HS-5 (cell line): ENCODE data around the gene CTR9.

Experiments
- DNase-seq: peaks from one replicate; pipeline ENCODE4 v3.0.0-alpha.2; 2012; ENCODE audit warnings: low read depth

The CTR9 gene

DNA sequence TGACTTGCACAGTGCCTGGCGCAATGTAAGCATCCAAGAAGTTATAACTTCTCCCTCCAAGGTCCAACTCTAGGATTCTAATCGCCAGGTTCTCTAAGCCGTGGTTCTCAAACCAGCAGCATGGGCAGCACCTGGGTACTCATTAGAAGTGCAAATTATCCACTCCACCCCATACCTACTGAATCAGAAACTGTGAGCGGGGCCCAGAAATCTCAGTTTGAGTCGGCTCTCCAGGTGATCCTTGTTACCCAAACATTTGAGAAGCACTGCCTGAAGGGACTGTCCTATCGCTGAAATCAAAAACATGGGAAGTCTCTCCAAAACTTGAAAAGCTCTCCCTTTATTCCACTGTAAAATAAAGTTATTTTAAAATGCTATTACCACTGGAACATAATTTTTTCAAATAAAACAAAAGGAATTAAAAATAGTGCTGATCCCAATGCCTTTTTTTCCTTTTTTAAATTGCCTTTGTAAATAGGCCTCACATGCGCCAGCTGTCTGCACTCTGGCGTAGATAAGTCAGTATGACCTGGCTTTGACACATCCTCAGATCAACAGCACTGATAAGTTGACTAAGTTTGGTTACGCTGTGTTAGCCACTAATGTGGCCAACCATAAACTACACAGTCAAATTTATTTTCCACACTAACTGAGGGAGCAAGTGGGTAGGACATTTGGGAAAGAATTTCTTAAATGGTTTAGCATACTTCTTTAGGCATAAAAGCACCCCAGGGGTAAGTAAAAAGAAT lies 8.4 kb upstream of the CTR9 start:
- DNase-seq, result peak; percentile 47

DNA sequence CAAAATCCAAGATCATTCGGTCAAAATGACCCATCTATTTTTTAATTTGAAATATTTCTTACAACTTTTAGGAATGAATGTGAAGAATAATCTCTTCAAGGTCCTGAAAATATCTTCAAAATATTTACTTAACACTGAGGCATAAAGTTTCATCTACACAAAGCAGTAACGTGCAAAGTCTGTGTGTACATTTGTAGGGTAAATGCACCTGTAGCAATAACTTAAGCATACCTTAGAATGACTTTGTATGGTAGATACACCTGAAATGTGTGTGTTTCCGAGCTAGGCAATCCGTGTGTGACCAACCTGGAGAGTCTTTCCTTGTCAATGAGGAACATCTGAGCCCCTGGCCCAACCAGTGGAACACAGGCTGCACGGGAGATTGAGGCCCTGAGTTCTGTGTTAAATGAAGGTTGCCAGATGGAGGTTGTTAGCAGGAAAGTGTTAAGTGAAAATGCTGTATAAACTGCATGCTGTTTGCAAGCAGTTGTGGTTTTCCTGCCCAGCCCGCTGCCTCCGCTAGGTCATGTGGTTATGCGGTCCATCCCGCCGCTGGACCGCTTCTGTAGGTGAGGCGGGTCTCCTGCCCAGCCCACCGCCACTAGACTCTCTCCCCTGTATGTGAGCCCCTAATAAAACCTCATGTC lies 7.6 kb upstream of the CTR9 start:
- no peak for DNase-seq

DNA sequence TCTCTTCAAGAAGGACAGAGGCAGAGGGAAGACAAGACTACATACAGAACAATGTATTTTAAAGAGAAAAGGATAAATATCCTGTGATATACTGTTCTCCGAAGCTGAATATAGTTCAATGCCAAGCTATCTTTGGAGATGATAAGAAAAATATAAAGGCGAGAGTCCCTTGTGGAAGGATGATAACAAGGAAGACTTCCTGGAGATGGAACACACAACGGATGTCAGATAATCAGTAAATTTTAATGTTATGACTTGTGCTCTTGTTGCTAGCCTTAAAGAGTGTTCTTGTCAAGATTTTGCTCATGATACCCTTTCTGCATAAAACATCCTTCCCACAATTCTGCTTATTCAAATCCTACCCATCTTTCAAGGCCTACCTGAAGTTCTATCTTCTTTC lies 6.8 kb upstream of the CTR9 start:
- DNase-seq, result no peak

DNA sequence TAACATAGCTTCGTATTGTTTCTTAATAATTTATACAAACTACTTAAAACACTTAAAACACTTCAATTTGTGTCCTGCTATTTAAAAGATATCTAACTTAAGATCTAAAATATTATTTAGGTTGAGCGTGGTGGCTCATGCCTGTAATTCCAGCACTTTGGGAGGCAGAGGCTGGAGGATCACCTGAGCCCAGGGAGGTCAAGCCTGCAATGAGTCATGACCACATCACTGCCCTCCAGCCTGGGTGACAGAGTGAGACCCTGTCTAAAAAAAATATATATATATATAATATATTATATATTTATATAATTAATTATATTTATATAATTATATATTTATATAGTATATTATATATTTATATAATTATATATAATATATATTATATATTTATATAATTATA lies 4.2 kb upstream of the CTR9 start:
- no peak for DNase-seq

DNA sequence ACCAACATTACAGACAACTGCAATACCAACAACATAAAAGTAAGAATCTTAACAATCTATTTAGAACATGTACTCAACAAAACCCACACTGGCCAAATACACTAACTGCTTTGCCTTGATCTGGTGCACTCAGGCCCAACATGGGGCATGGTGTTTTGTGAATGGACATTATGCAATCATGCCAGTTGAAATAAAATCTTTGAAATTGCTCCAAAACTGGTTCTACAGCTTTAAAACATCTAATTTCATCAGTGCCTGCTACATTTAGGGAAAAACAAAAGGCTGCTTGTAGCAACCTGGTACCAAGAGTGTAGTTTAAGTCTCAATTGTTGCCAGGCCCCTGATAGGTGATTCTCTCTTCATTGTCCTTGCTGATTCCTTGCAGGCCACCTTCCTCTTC lies 3.3 kb upstream of the CTR9 start:
- DNase-seq, result no peak

DNA sequence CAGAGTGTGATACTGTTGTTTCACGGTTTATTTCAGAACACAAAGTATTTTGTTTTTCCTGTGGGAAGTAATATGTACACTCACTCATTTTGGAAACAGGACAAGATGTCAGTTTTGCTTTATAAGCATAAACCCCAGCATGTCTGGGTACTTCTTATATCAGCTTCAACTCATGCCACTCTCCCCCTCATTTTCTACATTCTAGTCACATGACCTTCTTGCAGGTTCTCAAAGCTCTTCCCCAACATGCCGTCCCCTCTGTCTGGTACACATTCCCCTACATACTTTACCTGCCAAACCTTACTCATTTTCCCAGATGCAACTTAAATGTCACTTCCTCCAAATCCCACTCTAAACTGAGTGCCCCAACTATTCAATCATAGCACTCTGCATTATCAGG lies 1.6 kb upstream of the CTR9 start:
- DNase-seq, result no peak

DNA sequence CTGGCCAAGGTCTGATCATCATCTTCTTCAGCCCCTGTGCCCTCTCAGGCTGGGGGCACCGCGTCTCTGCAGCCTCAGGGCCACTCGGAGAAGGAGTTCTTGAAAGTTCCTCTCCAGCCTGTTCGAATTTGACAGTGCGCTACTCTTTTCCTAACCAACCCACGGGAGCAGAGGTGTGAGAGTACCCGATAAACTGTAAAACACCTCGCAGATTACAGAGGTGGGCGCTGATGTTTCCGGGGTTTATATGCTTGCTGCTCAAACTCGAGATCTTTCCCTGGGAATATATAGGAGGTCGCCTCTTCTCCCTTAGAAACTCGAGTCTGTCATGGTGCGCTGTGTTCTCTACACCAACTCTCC lies 515 bp downstream of the CTR9 start:
- no peak for DNase-seq

DNA sequence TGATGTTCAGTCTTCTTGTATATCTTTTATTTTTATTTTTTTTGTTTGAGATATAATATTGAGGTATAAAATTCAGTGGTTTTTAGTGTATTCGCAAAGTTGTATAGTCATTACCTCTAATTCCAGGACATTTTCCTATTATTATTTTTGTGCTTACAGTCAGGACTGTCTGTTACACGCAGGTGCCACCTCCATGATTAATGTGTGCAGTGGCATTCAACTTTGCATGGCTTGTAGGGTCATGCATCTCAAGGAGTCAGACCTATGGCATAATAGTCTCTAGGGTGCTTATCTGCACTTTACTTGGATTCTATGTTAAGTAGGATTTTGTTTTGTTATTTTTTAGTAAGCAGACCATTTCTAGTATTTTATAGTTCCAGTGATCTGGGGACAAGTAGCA lies 1.0 kb downstream of the CTR9 start:
- DNase-seq, result no peak

DNA sequence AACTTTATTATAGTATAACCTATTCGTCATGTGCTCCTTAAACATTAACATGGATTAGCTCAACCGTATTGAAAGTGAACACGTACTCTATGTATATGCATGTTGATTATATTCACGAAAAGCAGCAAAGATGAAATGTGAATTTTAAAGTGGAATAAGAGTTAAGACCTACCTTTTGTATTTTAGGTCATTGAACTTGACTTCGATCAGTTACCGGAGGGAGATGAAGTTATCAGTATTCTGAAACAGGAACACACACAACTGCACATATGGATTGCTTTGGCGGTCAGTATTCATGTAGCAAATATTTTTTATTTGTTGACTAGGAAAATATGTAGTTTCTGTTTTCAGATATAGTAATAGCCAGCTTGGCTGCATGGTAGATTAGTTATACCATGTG lies 1.4 kb downstream of the CTR9 start:
- no peak for DNase-seq

DNA sequence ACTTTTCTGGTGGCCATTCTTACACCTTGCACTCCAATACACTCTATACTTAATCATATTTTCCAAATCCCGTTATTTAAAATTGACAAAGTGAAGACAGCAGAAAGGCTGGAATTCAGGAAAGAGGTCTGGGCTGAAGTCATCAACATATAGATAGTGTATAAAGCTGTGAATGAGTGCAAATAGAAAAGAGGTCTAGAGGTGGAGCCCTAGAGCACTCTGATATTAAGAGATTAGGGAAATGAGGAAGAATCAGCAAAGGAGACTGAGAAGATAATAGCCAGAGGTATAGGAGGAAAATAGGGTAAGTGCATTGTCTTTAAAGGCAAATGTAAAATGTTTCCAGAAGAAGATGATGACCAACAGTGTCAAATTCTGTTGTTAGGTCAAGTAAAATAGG lies 7.9 kb downstream of the CTR9 start:
- no peak for DNase-seq

DNA sequence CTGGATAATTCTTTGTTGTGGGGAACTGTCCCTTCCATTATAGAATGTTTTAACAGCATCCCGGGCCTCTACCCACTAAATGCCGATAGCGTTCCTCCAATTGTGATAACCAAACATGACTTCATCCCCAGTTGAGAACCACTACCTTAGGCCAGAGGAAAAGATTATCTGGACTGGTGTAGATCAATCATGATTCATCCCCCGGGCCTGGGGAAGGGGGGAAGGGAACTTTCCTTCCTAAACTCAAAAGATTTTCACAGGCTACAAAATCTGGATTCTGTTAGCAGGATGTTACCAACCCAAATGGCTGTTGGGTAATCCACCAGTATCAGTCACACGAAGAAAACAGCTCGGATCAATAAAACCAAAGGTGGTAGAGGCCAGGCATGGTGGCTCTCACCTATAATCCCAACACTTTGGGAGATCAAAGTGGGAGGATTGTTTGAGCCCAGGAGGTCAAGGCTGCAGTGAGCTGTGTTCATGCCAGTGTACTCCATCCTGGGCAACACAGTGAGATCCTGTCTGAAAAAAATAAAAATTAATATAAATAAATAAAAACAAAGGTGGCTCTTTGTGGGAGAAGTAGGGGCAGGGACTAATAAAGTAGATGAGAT lies 10.1 kb downstream of the CTR9 start:
- DNase-seq, result no peak

DNA sequence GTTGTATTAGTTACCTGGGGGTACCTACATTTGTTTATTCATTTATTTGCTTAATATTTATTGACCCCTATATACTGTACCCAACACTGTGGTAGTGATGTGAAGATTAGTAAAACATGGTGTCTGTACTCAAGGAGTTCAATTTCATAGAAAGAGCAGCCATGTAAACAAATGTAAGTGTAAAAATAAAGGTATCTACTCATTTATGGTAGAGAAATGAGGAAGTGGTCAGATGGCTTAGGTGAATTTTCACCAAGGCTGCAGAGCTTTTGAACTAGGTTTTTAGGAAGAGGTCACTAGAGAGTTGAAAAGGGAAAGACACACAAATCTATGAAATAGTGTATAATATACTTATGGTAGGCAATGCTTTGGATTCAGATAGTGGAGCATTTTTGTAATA lies 11.1 kb downstream of the CTR9 start:
- DNase-seq, result no peak

DNA sequence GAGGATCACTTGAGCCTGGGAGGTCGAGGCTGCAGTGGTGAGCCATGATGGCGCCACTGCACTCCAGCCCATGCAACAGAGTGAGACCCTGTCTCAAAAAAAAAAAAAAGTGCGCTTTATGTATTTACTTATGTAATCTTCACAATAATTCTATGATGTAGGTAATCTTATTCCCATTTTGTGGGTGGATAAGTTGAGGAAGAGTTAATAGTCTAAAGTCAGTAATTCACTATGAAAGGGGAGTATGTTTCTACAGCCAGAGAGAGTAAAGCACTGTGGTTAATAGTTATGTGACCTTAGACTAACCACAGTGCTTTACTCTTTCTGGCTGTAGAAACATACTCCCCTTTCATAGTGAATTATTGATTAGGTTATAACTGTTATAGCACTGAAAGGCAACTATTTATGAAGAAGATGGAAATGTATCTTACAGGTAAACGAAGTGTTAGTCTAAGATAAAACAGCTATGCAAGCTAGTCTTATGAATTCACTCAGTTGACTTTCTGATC lies 11.9 kb downstream of the CTR9 start:
- DNase-seq, result no peak

DNA sequence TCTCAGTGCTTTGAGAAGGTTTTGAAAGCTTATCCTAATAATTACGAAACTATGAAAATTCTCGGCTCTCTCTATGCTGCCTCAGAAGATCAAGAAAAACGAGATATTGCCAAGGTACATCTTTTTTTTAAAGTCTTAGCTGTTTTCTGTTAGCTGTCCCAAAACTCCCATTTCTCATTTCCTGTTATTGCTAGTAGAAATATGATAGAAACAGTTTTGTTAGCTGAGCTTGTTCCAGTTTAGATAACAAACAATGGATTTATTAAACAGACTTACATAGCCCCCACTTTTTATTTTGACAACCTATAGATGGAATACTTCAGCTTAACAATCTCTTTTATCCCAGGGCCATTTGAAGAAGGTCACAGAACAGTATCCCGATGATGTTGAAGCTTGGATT lies 12.7 kb downstream of the CTR9 start:
- DNase-seq, result no peak

DNA sequence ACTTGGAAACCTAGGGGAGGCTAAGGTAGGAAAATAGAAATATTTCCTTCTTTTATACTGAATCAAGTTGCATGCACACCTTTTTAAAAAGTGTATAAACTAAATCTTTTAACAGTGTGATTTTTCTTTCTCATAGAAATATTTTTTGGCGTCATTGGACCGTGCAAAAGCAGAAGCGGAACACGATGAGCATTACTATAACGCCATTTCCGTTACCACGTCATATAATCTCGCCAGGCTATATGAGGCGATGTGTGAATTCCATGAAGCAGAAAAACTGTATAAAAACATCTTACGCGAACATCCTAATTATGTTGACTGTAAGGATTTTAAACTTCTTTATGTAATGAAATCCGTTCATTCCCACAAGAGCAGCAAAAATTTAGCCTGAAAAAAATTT lies 13.4 kb downstream of the CTR9 start:
- no peak for DNase-seq

DNA sequence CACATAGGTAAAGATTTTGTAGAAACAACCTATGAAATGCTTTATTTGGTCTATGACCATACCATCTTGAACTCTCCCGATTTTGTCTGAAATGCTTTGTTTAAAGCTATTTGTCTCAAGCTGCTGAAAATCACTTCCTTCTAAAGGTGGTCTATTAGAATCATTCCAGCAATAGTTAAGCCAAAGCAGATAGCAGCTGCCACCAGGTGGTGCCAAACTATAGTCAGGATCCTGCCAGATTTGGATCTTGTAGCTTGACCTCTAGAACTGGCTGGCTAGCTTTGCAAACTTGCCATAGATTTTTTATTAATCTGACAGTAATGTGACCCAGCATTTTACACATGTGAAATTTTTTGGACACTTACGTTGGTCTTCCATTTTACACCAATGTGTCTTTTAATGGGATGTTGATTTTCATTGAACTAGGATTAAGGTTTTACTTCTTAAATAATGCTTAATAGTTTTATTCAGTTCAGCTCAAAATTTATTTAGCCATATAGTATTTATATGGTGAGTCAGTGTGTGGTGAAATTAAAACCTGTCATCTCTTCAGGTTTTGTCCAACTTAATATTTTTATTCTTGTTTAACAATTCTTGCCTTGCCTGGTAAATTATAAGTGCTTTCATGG lies 19.7 kb downstream of the CTR9 start:
- DNase-seq, result no peak

DNA sequence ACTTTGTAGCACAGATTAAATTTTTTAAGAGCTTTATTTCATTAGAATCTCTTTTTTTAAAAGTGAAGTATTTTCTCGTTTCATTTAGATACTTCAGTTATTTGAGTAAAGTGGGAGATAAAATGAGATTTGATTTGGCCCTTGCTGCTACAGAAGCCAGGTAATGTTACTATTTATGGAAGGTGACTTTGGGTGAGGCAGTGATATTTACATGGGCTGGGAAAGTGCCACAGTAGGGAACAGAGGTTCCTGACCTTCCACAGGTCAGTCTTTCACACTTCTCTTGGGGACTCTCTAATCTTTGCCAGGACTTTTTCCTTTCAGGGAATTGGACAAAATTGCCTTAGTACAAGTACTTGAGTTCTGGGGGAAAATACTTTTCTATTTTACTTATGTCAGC lies 20.4 kb downstream of the CTR9 start:
- no peak for DNase-seq

DNA sequence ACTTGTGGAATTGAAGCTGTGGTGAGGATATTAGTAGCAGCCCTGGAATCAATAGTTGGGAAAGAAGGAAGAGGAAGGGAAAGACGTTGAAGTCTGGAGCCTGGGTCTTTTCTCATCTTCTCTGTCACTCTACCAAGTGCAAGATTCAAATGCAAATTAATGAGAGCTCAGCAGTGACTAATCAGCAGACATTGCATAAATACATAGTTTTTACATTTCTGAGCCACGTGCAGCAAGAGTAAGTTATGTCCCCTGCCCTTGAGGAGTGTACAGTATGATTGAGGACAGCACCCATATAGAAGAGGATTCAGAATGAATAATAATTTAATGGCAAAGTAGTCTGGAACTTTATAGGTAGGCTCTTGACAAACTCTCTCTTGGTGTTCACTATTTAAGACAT lies 23.8 kb downstream of the CTR9 start:
- no peak for DNase-seq

DNA sequence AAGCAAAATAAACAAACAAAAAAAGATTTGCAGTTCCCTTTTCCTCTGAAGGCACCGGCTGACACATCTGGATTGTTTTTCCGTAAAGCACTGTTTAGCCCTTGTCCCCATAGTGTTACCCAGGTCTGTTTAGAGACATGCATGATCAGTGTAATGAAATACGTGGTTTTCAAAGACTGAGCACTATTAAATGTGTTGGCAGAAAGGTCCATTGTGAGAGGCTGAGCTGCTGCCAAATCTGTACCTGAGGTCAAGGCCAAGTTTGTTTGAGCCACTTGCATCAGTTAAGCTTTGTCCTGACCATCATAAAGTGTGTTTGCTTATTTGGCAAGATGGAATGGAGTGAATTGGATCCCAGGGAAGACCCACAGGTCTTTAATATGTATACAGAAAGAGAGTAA lies 26.3 kb downstream of the CTR9 start:
- DNase-seq, result no peak

DNA sequence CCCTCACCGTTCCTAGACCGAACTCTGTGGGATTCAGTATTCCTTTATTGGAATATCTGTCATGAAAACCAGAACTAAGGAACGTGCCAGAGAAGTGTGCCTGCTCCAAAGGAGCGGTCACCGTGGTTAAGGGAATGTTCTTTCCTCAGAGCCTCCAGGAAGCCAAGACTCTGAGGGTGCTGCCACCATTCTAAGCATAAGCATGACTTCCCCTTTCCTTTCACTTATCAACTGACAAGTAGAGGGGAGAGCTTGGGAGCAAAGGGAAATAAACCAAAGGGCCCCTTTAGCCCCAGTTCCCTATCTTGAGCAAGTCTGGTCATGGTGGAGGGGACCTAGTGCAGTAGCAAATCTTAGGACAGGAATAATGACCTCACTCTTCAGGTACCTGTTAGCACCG lies 26.8 kb downstream of the CTR9 start:
- no peak for DNase-seq

DNA sequence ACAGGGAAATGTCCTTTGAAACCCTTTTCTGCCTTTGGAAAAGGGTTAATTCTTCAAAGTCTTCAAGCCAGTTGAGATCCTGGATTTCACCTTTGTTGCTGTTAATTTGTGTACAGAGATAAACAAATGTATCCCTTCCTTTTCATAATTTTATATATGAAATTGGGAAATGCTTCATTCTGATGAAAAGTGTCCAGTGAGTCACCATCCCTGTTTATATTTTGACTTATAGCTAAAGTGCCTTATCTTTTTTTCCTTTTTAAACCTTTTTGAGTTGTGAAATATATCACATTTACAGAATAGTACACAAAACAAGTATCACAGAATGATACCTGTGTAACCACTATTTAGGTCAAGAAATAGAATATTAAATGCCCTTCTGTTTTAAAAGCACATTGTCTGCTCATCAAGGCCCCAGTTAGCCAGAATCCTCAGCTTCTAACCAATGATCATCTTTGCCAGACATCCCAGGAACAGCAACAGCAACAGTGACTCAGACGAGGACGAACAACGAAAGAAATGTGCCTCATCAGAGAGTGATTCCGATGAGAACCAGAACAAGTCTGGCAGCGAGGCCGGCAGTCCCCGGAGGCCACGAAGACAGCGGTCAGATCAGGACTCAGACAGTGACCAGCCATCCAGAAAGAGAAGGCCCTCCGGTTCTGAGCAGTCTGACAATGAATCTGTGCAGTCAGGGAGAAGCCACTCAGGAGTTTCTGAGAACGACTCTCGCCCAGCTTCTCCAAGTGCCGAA lies 27.3 kb downstream of the CTR9 start:
- DNase-seq, result no peak

DNA sequence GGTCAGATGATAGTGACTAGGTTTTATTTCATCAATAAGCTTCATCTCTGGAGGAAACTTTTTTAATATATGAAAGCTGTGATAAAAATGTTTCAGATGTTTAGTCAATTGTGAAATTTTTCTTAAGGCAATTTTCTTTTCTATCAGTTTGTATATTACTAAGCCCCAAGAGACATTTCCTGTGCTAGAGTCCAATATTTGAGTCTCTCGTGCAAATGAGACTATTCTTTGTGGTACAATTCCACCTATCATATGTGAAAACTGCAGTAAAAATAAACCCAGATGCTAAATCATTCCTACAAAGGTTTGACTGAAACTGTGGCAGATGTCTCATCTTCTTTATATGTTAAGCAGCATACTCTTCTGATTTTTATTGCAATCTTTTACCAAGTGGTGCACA lies 28.0 kb downstream of the CTR9 start:
- DNase-seq, result no peak
